Mucosa of stomach (tissue), 1 donor: Measurements from ENCODE around the gene H1-8.

Experiments used
- H3K27me3 ChIP-seq: one replicate; pipeline ENCODE4 v1.7.0; 2013; ENCODE audit warnings: mild to moderate bottlenecking, low read length; ENCODE audit not compliant: control insufficient read depth, insufficient read depth
- H3K36me3 ChIP-seq: one replicate; pipeline ENCODE4 v1.7.0; 2013; ENCODE audit warnings: low read length; ENCODE audit not compliant: control insufficient read depth, insufficient read depth
- H3K4me1 ChIP-seq: one replicate; pipeline ENCODE4 v1.7.0; 2013; ENCODE audit warnings: mild to moderate bottlenecking, low read length; ENCODE audit not compliant: control insufficient read depth, insufficient read depth
- H3K4me3 ChIP-seq: one replicate; pipeline ENCODE4 v1.7.0; 2013; ENCODE audit warnings: low read length
- H3K9ac ChIP-seq: one replicate; pipeline ENCODE4 v1.7.0; 2013; ENCODE audit warnings: mild to moderate bottlenecking, low read length, moderate library complexity
- H3K9me3 ChIP-seq: one replicate; pipeline ENCODE4 v1.7.0; 2013; ENCODE audit warnings: mild to moderate bottlenecking, low read length, moderate library complexity; ENCODE audit not compliant: control insufficient read depth
- donor health status: Pancreatic carcinoma.

Gene H1-8

DNA sequence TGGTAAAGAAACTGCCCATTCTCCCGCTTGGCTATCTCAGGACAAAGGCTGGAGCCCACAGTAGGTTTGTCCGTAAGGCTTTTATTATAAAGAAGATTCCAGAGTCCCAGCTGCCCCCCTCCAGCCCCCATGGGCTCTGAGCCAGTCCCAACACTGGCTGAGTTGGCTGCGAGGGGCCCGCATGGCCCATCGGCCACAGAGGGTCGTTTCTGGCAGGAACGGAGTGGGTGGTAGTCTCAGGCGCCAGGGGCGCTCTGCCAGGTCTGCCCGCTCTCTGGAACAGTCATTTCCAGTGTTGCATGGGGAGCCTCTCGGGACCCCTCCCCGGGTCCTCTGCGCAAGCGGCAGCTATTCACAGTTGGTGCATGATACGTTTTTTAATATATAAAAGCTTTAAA is 12.2 kb downstream of the H1-8 start:
- Histone ChIP-seq H3K9me3 (no peaks in the 10 kb centered on the region), H3K27me3 (no peaks in the 10 kb centered on the region), H3K4me3 (no peak overlapping the region), H3K36me3 (no peaks in the 10 kb centered on the region), H3K9ac (no peak overlapping the region), H3K4me1 (peaks cover 12% of the 10 kb centered on the region)

DNA sequence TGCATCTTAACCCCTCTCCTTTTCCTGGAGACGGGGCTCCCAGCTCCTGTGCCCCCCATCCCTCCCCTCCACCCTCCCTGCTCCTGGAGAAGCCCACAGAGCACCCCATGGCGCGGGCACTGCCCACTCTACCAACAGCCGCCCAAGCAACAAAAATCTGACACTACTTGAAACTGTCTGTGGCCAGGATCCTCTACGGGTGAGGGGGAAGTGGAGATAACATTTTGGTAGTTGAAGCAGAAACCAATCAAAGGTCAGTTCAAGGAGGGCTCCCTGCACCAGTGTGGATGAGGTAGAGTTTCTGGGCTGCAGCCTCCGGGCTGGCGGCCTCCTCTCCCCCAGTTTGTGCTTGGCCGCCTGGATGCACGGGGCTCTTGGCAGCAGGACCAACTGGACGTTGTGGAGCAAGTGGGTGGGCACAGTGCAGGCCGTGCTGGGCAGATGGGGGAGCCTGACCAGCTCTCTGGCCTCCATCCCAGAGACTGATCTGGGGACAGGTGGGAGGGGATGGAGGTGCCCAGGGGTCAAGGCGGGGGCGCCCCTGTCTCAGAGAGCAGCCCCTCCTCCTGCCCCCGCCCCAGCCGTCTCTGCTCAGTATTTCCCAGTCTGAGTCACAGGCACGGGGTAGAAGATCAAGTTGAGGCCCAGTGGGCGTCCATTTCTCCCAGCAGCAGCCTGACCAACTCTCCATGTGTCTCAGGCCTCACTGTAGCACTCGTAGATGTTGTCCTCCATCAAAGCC is 12.8 kb downstream of the H1-8 start:
- Histone ChIP-seq H3K4me3 (no peak overlapping the region), H3K9ac (no peak overlapping the region), H3K36me3 (no peaks in the 10 kb centered on the region), H3K9me3 (no peaks in the 10 kb centered on the region), H3K27me3 (no peaks in the 10 kb centered on the region), H3K4me1 (peaks cover 18% of the 10 kb centered on the region)

DNA sequence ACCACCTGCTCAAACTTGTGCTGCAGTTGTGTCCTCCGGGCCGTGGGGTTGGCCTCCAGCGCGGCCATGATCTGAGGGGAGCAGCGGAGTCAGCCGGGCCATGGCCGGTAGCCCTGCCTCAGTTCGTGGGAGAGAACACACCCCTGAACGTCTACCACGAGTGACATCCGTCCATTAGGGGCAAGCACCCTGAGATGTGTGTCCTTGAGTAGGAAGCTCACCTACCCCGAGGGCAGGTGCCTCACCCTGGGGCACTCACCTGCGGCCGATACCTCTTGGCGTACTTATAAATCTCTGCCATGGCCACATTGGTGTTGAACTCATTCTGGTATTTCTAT is 13.4 kb downstream of the H1-8 start:
- no peak overlapping the region for H3K9ac ChIP-seq
- H3K4me1 ChIP-seq = peaks cover 24% of the 10 kb centered on the region
- H3K36me3 ChIP-seq = no peaks in the 10 kb centered on the region
- no peaks in the 10 kb centered on the region for H3K9me3 ChIP-seq
- no peak overlapping the region for H3K4me3 ChIP-seq
- H3K27me3 ChIP-seq = no peaks in the 10 kb centered on the region

DNA sequence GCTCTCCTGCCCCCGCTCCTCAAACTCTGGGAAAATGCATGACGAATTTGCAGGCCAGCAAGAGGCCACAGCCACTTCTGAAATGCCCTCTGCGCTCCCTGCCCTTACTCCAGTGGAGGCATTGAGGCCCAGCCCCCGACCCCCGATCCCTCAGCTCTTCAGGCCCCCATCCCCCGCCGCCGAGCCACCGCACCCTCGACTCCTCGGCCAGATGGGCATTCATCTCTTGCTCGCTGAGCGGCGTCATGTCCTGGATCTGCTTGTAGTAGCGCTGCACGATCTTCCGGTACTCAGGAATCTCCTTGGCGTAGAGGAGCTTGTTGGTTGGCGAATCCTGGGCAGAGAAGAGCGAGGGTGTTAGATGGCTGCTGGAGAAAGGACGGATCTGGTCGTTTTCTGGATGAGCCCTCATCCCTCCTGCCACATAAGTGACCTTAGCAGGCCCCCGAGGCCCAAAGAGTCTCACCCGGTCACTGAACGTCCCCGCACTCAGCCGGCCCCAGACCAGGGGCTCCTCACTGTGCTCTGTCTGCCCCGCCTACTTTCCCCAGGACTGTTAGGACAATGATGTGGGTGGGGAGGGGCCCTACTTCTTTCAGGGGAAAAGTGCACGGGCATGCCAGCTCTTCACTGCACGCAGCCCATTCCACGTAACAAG is 14.0 kb downstream of the H1-8 start:
- no peak overlapping the region for H3K9ac ChIP-seq
- no peaks in the 10 kb centered on the region for H3K36me3 ChIP-seq
- no peaks in the 10 kb centered on the region for H3K27me3 ChIP-seq
- H3K9me3 ChIP-seq = no peaks in the 10 kb centered on the region
- H3K4me1 ChIP-seq = peaks cover 25% of the 10 kb centered on the region
- no peak overlapping the region for H3K4me3 ChIP-seq

DNA sequence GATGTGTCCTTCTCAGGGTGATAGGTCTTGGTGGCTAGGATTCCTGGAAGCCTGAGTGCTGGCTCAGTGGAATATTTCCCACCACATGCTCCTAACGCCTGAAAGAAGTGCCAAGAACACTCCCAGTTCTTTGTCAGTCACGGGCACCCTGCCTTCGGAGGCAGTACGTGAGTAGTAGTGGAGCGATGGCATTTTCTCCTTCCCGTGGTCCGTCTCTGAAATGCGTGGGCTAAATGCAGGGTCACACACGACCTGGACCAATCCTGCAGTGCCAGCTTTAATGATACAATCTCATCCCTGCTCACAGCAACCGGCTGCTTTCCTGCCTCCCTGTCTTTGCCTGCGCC is 14.5 kb downstream of the H1-8 start:
- Histone ChIP-seq H3K4me1 (peaks cover 25% of the 10 kb centered on the region), H3K27me3 (no peaks in the 10 kb centered on the region), H3K9me3 (no peaks in the 10 kb centered on the region)

DNA sequence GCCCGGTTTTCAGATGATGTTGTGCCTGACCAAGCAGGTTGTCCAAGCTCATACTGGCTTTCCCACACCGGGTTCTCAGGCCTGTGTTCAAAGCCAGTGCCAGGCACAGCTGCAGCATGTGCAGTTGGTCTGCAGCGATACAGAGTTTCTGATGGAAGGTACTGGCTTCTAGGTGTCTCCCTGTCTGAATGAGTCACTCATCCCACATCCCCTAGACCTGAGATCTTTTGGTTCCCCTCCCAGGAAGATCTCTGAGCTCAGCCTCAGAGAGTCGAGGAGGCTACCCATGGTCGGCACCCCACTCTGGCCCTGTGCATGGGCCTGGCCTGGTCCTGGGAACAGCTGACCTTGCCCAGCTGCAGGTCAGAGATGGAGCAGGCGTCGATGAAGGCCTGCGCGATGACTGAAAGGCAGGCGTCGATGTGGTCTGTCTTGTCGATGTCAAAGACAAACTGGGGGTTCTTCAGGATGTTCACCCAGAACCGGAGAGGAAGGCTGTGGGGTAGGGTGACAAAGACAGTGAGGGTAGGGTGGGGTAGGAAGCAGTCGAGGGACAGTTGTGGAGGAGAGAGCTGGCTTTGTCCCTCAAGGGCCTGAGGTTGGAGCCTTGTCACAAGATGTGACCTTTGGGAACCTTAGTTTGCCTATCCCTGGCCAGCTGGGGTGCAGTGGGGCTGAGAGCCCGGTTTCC is 15.3 kb downstream of the H1-8 start:
- no peaks in the 10 kb centered on the region for H3K27me3 ChIP-seq
- H3K9me3 ChIP-seq = no peaks in the 10 kb centered on the region
- H3K36me3 ChIP-seq = no peaks in the 10 kb centered on the region
- H3K9ac ChIP-seq = no peak overlapping the region
- peaks cover 25% of the 10 kb centered on the region for H3K4me1 ChIP-seq
- H3K4me3 ChIP-seq = no peak overlapping the region

More for the DNA sequence above, 14.5 kb downstream of the H1-8 start:
- no peak overlapping the region for H3K4me3 ChIP-seq
- no peaks in the 10 kb centered on the region for H3K36me3 ChIP-seq
- no peak overlapping the region for H3K9ac ChIP-seq

DNA sequence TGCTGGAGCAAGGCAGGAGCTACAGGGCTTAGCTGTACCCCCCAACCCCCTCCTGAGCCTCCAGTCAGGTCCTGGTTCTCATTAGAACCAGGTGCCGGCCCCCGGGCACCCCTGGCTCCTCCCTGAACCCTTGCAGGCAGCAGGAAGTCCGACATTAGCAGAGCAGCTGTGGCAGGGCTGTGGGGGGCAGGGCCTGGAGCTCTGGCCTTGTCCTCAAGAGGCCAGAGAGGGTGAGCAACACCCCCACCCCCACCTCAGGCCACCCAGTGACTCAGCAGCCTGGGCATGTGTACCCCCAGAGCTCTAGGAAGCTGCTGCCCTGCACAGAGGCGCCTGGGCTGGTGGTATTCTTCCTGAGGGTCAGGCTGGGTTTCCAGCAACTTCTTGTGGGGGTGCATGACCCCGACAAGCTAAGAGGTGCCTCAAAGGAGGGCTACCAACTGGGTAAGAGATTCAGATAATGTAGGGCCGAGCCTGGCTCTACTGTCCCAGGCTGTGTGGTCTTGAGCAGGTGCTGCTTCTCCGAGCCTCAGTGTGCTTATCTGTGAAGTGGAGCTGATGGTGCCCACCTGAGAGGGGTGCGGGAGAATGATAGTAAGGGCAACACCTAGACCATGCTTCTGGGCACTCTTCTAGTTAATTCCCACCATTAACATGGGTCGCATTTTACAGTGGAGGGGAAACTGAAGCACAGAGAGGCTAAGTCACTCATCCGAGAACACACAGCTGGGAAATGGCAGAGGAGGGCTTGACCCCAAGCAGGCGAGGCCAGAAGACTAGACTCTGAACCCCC is 16.0 kb downstream of the H1-8 start:
- Histone ChIP-seq H3K9me3 (no peaks in the 10 kb centered on the region), H3K4me1 (peaks cover 17% of the 10 kb centered on the region), H3K4me3 (no peak overlapping the region), H3K36me3 (no peaks in the 10 kb centered on the region), H3K27me3 (no peaks in the 10 kb centered on the region), H3K9ac (no peak overlapping the region)

DNA sequence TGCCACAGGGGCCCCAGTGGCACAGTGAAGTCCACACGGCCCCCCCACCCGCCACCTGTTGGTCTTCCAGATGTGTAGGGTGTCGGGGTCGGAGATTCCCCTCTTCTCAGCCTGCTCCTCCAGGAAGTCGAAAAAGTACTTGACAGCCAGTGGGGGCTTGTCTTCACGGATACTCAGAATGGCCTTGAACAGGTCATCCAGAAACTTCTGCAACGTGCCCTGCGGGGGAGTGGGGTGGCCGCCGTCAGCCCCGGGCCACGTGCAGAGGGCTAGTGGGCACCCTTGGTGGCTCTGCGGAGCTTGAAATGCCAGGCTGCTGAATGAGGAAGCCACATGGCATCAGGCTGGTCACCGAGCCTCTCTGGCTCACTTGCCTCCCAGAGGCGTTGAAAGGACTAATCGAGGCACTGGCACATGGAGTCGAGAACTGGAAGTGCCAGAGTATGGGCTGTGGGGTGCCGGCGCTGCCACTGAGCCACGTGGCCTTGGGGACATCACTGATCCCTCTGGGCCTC is 16.6 kb downstream of the H1-8 start:
- H3K4me1 ChIP-seq = peaks cover 16% of the 10 kb centered on the region
- H3K4me3 ChIP-seq = no peak overlapping the region
- H3K9ac ChIP-seq = no peak overlapping the region
- no peaks in the 10 kb centered on the region for H3K9me3 ChIP-seq
- no peaks in the 10 kb centered on the region for H3K27me3 ChIP-seq
- no peaks in the 10 kb centered on the region for H3K36me3 ChIP-seq

DNA sequence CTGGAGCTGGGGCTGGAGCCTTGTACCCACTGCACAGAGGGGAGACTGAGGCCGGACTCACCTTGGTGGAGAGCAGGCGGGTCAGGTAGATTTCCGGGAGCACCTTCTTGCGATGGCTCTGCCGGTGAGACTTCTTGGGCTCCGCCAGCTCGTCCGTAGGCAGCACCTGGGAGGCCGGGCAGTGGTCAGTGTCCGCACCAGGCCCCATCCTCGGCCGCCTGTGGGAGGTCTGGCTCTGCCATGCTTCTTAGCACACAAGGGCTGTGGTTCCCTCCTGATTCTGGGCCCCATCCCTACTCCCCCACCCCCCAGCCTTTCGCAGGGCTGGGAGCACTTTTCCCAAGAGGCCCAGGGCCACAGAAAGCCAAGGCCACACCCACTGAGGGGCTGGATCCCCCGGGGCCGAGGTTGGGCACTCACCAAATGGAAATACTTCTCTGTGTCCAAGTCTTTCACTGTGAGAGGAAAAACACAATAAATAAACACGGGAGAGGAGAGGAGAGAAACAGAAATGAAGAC is 17.4 kb downstream of the H1-8 start:
- Histone ChIP-seq H3K9me3 (no peaks in the 10 kb centered on the region), H3K4me1 (peaks cover 16% of the 10 kb centered on the region), H3K4me3 (no peak overlapping the region), H3K27me3 (no peaks in the 10 kb centered on the region), H3K9ac (no peak overlapping the region), H3K36me3 (no peaks in the 10 kb centered on the region)

DNA sequence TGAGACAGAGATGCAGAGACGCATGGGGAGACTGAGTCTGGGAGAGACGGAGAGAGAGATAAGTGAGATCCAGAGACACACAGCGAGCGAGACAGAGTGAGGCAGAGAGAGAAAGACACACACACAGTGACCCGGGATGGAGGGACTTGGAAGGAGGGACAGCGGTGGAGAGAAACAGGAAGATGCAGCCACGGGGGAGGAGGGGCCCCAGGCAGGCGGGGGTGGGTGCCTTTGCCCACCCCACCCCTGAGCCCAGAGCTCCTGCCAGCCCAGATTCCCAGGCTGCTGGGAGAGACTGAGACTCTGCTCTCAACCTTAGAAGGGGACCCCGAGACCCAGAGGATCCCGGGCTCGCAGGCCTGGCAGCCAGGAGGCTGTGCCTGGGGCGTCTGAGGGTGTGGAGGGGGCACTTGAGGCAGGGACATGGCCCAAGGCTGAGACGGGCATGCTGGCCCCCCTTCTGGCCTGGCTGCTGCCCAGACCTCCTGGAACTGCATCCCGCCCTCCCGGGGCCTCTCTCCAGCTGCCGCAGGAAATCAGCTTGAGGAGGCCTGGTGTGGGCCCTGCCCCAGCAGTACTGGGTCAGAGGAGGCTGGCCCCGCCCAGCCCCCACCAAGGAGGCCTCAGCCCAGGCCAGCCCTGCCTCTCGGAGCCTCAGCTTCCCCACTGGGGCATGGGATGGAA is 18.1 kb downstream of the H1-8 start:
- Histone ChIP-seq H3K9ac (peak overlapping the region; percentile 4), H3K36me3 (no peaks in the 10 kb centered on the region), H3K4me3 (no peak overlapping the region), H3K4me1 (peaks cover 16% of the 10 kb centered on the region), H3K9me3 (no peaks in the 10 kb centered on the region), H3K27me3 (no peaks in the 10 kb centered on the region)

DNA sequence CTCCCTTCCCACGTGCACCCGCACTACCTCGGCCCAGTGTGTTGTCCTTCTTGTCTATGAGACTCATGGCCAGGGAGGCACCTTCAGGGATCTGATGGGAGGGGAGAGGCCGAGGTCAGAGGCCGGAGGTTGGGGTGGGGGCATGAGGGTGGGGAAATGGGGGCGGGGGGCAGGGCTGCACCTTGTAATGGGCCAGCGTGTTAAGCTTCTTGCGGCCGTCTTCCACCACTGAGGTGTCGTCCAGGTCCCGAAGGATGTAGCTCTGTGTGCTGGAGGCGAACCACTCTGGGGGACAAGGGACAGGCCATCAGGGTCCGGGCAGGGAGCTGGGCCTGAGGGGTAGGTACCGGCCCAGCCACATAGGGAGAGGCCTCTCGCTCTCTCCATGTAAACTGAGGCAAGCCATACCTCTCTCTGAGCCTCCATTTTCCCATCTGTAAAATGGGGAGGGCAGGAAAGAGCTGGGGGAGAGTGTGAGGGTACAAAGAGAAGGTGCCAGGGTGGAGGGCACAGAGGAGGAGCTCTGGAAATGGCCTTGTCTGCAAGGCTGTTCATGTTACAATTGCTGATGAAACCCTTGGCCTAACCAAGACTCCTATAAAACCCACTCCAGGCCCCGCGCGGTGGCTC is 18.8 kb downstream of the H1-8 start:
- H3K4me3 ChIP-seq = no peak overlapping the region
- peaks cover 16% of the 10 kb centered on the region for H3K4me1 ChIP-seq
- no peaks in the 10 kb centered on the region for H3K9me3 ChIP-seq
- H3K9ac ChIP-seq = no peak overlapping the region
- no peaks in the 10 kb centered on the region for H3K27me3 ChIP-seq
- no peaks in the 10 kb centered on the region for H3K36me3 ChIP-seq
